Stomach smooth muscle (tissue), 2 donors: ENCODE measurements around the gene MKNK2.

ENCODE experiments used
- H3K27ac ChIP-seq: one replicate; pipeline ENCODE4 v1.7.0; 2013; ENCODE audit warnings: mild to moderate bottlenecking, low read length, inconsistent platforms
- H3K27me3 ChIP-seq, 2 donors: one replicate each; pipeline ENCODE4 v1.7.0; 2013; ENCODE audit warnings: low read length in 2 of 2; ENCODE audit not compliant: insufficient read depth in 2 of 2, control insufficient read depth in 1 of 2
- H3K36me3 ChIP-seq, 2 donors: one replicate each; pipeline ENCODE4 v1.7.0; 2013; ENCODE audit warnings: low read length in 2 of 2; ENCODE audit not compliant: control insufficient read depth in 2 of 2, insufficient read depth in 2 of 2
- H3K4me1 ChIP-seq: one replicate; pipeline ENCODE4 v1.7.0; 2013; ENCODE audit warnings: low read length; ENCODE audit not compliant: control insufficient read depth, insufficient read depth
- H3K4me3 ChIP-seq, 2 donors: one replicate each; pipeline ENCODE4 v1.7.0; 2013; ENCODE audit warnings: low read length in 2 of 2
- H3K9ac ChIP-seq, 2 donors: one replicate each; pipeline ENCODE4 v1.7.0; 2013; ENCODE audit warnings: low read length in 2 of 2, mild to moderate bottlenecking in 1 of 2
- H3K9me3 ChIP-seq, 2 donors: one replicate each; pipeline ENCODE4 v1.7.0; 2013; ENCODE audit warnings: low read length in 2 of 2; ENCODE audit not compliant: control insufficient read depth in 2 of 2
- donor health status: healthy.
- donor health status: Pancreatic carcinoma.

MKNK2 gene

DNA sequence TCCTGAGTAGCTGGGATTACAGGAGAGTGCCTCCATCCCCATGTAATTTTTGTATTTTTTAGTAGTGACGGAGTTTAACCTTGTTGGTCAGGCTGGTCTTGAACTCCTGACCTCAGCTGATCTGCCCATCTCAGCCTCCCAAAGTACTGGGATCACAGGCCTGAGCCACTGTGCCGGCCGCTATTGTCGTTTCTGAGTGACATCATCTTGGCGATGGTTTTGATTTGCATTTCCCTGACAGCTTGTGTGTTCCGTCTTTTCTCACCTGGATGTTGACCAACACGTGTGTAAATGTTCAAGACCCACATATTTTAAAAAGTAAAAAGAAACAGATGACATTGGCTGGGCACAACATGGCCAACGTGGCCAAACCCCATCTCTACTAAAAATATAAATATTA, 12.8 kb upstream of the MKNK2 start:
- Histone ChIP-seq H3K4me3 (no peak overlapping the region), H3K27me3 (no peaks in the 10 kb centered on the region), H3K27ac (no peak overlapping the region), H3K36me3 (no peaks in the 10 kb centered on the region), H3K9ac (no peak overlapping the region), H3K4me1 (peaks cover 35% of the 10 kb centered on the region), H3K9me3 (no peaks in the 10 kb centered on the region)

DNA sequence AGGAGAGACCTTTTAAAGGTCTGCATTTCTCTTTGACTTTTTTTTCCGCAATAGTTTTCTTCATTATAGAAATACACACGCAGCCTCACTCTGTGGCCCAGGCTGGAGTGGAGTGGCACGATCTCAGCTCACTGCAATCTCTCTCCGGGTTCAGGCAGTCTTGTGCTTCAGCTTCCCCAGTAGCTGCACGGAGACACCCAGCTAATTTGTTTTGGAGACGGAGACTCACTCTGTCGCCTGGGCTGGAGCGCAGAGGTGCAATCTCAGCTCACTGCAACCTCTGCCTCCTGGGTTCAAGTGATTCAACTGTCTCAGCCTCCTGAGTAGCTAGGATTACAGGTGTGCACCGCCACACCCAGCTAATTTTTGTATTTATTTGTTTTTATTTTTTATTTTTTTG, 11.7 kb upstream of the MKNK2 start:
- no peak overlapping the region for H3K9ac ChIP-seq
- H3K9me3 ChIP-seq, result no peaks in the 10 kb centered on the region
- no peak overlapping the region for H3K27ac ChIP-seq
- no peak overlapping the region for H3K4me3 ChIP-seq
- no peaks in the 10 kb centered on the region for H3K27me3 ChIP-seq
- peaks cover 38% of the 10 kb centered on the region for H3K4me1 ChIP-seq
- H3K36me3 ChIP-seq, result no peaks in the 10 kb centered on the region

DNA sequence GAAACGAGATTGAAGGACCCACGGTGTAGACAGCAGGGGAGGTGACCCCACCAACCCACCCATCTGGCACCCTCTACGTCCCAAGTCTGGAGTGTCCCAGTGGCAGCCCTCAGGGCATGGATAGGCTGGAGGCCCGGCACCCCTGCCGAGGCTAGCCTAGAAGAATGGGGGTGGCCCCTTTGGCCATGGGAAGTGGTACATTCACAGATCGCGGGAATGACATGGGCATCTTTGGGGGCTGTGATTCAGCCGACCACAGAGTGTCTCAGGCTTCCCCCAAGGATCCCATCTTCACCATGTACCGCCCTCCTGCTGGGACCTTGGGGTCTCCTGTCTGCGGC, 11.3 kb upstream of the MKNK2 start:
- peaks cover 42% of the 10 kb centered on the region for H3K4me1 ChIP-seq
- no peaks in the 10 kb centered on the region for H3K9me3 ChIP-seq
- H3K9ac ChIP-seq, result peak overlapping the region; percentile 81 to 82
- H3K4me3 ChIP-seq, result peak overlapping the region; percentile 85 to 86
- H3K27me3 ChIP-seq, result no peaks in the 10 kb centered on the region
- H3K27ac ChIP-seq, result no peak overlapping the region
- H3K36me3 ChIP-seq, result no peaks in the 10 kb centered on the region

DNA sequence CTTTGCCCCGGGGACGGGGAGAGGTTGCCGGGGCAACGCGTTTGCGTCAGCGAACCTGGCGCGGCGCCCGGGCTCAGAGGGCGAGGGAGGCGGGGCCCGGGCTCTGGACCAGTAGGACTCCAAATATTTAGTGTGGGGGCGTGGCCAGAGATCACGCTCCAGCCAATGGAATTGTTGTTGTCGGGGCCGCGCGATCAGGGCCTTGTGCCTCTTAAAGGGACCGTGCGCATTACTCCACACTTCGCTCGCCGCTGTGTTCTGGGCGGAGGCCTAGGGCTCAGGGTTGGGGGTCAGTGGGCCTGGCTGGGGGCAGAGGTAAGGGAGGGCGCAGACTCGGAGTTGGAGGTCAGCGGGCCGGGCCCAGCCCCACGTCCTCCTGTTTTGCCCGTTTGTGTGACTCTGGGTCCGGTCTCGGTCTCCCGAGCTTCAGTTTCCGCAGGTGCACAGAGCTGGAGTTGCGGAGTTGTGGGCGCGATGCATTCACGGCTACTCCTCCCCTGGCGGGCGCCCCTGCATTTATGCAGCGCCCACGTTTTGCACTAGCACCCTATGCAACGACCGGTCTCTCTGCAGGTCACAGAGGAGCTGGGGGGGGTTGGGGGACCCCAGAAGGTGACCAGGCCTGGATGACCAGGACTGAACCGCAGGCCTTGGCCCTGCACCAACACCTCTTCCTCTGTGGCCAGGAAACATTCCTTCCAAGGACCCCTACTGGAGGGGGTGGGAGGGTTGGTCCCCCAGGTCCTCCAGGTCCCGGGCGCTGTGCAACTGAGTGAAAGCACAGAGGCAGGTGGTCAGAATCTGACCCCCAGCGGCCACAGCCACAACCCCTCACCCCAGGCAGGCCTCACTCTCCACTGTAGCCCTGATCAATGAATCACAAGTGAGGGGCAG, 10.7 kb upstream of the MKNK2 start:
- Histone ChIP-seq H3K9ac (peak overlapping the region; percentile 82 to 94), H3K4me1 (peaks cover 44% of the 10 kb centered on the region)

DNA sequence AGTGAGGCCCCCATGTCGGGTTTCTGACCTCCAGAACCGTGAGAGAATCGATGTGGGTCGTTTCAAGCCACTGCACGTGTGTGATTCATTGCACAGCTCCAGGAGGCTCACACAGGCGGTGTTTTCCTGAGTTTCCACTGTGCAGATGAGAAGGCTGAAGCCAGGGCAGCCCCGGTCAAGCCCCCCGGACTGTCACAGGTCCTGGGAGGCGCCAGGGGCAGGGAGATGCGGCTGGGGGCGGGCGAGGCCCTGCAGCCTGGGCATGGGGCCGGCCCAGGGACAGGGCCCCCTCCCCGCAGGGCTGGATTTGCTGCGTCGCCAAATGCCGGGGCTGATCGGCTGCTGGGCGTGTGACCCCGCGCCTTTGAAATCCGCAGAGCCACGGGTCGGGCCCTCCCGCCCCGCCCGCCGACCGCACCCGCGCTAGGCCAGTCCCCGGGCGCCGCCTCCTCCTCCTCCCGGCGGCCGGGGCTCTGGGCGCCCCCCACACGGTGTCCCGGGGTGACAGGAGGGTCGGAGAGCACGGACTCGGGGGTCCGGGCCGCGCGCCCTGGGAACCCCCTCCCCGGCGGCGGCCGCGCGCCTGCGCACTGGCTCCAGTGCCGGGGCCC, 9.9 kb upstream of the MKNK2 start:
- Histone ChIP-seq H3K27ac (peak overlapping the region; percentile 98), H3K4me1 (peaks cover 50% of the 10 kb centered on the region), H3K9ac (peak overlapping the region; percentile 90 to 94), H3K4me3 (peak overlapping the region; percentile 73 to 86), H3K9me3 (no peaks in the 10 kb centered on the region), H3K36me3 (no peaks in the 10 kb centered on the region), H3K27me3 (no peaks in the 10 kb centered on the region)

More for the DNA sequence above, 10.7 kb upstream of the MKNK2 start:
- H3K9me3 ChIP-seq, result no peaks in the 10 kb centered on the region
- no peaks in the 10 kb centered on the region for H3K36me3 ChIP-seq
- H3K27ac ChIP-seq, result peak overlapping the region; percentile 98
- H3K4me3 ChIP-seq, result peak overlapping the region; percentile 85 to 86
- H3K27me3 ChIP-seq, result no peaks in the 10 kb centered on the region

DNA sequence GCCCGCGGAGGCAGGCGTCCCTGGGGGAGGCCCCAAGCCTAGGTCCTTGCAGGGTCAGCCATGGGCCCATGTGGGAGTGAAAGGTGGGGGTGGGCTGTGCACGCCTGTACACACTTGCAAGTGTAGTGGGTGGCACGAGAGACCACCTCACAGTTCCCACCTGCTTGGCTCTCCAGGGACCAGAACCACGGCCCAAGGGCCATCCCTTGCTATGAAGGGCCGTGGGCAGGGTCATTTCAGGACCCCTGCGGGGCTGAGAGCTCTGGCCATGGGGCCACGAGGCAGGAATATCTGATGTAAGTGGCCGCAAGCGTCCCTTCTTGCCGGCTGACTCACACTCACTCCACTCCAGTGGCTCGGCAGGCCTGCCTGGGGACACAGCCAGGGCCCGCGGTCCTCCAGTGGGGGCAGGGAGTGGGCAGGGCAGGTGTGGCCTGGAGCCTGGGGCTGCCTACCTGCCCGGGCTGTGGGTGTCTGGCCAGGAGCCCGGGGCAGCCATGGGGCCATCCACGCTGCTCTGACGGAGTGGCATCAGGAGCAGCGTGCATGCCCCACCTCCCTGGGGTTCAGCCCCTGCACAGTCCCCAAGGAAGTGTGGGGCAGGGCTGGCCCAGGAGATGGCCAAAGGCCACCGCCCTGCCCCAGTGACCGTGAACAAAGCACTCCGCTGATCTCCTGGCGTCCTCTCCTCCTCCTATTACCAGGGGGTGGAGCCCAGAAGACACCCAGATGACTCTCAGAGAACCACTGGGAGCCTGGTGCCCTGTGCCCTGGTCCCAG, 8.6 kb upstream of the MKNK2 start:
- peaks cover 57% of the 10 kb centered on the region for H3K4me1 ChIP-seq
- peak overlapping the region; percentile 98 for H3K27ac ChIP-seq
- peak overlapping the region; percentile 51 to 94 for H3K9ac ChIP-seq
- H3K9me3 ChIP-seq, result no peaks in the 10 kb centered on the region
- peak overlapping the region; percentile 7 to 86 for H3K4me3 ChIP-seq
- H3K27me3 ChIP-seq, result no peaks in the 10 kb centered on the region
- H3K36me3 ChIP-seq, result no peaks in the 10 kb centered on the region

DNA sequence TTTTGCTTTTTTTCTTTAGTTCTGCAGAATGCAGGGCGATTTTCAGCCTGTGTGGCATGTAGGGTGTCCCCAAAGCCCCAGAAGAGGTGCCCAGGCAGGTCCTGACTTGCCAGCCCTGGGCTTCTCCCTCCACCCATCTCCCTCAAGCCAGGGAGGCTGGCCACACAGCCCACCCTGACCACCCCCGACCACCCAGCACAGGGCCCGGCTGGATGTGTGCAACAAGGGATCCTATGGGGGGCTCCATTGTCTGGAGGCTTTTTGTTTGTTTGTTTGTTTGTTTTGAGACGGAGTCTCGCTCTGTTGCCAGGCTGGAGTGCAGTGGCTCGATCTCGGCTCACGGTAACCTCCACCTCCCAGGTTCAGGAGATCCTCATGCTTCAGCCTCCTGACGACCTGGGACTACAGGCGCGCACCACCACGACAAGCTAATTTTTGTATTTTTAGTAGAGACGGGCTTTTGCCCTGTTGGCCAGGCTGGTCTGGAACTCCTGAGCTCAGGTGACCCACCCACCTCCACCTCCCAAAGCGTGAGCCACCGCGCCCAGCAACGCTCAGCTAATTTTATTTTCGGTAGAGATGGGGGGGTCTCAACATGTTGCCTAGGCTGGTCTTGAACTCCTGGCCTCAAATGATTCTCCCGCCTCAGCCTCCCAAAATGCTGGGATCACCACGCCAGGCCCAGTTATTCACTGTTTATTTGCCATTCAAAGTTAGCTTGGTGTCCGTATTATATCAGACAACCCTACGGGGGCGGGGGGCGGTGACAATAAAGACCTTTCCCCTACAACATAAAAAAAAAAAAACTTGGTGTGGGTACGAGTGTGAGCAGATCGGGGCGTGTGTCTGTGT, 7.8 kb upstream of the MKNK2 start:
- H3K9ac ChIP-seq, result no peak overlapping the region
- no peaks in the 10 kb centered on the region for H3K9me3 ChIP-seq
- H3K4me1 ChIP-seq, result peaks cover 62% of the 10 kb centered on the region
- no peak overlapping the region for H3K4me3 ChIP-seq
- peak overlapping the region; percentile 98 for H3K27ac ChIP-seq
- no peaks in the 10 kb centered on the region for H3K27me3 ChIP-seq
- no peaks in the 10 kb centered on the region for H3K36me3 ChIP-seq

DNA sequence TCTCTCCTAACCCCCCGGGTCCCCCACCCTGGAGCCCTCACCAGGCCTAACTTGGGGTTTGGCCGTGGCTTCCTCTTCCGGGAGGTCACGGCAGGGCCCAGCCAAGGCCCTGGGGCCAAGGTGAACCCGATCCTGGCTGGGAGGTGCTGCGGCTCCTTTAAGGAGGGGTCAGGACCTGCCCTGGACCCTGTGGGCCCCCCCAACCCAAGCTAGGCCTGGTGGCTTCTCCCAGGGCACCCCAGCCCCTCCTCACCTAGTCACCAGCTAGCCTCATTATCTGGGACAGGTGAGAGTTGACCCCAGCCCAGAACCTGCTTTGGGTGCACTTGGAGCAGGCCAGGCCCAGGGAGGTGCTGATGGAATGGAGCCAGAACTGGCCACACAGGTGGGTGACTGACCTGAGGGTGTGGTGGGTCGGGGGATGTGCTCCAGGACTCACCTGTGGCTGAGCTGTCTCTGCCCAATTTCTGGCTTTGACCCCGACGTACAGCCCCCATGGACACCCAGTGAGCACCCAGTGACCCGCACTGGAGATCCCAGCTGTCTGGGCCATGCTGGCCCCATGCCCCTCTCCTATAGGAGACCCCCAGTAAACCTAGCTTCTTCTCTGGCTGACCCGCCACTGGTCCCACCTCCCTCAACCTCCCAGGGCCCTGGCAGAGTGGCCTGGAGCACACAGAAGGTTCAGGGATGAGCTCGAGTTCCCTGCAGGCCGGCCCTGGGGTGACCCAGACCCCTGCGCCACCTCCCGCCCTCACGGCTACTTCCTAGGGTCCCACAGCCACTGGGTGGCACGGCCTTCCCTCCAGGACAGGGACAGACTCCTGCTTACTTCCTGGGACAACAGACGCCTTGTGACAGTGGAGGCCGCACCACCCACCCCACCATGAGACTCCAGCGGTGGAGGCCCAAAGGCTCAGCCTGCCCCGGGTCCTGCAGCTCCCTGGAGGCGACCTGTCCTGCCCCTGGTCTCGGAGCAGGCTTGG, 6.7 kb upstream of the MKNK2 start:
- no peaks in the 10 kb centered on the region for H3K27me3 ChIP-seq
- no peak overlapping the region for H3K9ac ChIP-seq
- peaks cover 64% of the 10 kb centered on the region for H3K4me1 ChIP-seq
- H3K9me3 ChIP-seq, result no peaks in the 10 kb centered on the region
- no peak overlapping the region for H3K4me3 ChIP-seq
- H3K27ac ChIP-seq, result peak overlapping the region; percentile 53
- H3K36me3 ChIP-seq, result no peaks in the 10 kb centered on the region

DNA sequence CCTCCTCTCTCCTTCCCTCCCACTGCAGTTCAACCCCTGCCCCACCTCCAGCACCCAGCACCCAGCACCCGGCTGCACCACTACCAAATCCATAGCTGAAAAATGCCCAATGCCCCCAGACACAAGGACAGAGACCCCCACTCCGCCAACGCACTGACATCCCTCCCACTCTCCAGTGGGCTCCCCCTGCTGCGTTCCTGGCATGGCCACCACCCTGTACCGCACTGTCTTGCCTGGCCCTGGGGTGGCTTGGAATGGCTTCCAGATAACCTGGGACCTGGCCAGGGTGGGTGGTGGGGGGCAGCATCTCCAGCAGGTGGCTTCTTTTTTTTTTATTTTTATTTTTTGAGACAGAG, 5.8 kb upstream of the MKNK2 start:
- no peak overlapping the region for H3K4me3 ChIP-seq
- no peaks in the 10 kb centered on the region for H3K36me3 ChIP-seq
- peaks cover 63% of the 10 kb centered on the region for H3K4me1 ChIP-seq
- H3K27ac ChIP-seq, result peak overlapping the region; percentile 53
- H3K9me3 ChIP-seq, result no peaks in the 10 kb centered on the region
- H3K27me3 ChIP-seq, result no peaks in the 10 kb centered on the region
- H3K9ac ChIP-seq, result no peak overlapping the region
